ENCODE data around the gene PGM5.

- TF ChIP-seq GATA2 (IDR thresholded peaks at IDR 0.05; ENCODE audit: low read depth, low read length): no peak
- TF ChIP-seq GATA3 (IDR thresholded peaks at IDR 0.05; ENCODE audit: low read depth, low read length): no peak
These were observed 137.7 kb downstream of the PGM5 start for GRCh38 chr9:68493958-68494577.
